ENCODE measurements around the gene ENTHD1. TPM values are rescaled to one million over a fixed set of nuclear protein-coding genes. Genes with fewer than 3 reads are reported as not detected.

The ENTHD1 gene
- total and polyA plus RNA-seq, 10 of the 15 experiments (the other 5 are each of a cell fraction or from before 2014, with no cell fraction given) = 0.09 to 0.52 (median 0.21) TPM; not detected in 1

- ChIA-PET POLR2A (no interaction called here), CTCF (no interaction called here), RAD21 (ENCODE audit: unreplicated experiment) (no interaction called here), SMC1A (ENCODE audit: uncharacterized antibody, unreplicated experiment) (interaction anchor here (0.5 to 1.4 kb wide), 3 partner anchors 78 to 711 kb away, joined by 3 to 4 read pairs (median 4); no protein-coding TSS in a partner anchor)
- TF ChIP-seq IRF4 (IDR thresholded peaks at IDR 0.05; ENCODE audit: low read depth, low read length) (no peak), CBX3 (IDR thresholded peaks at IDR 0.05; ENCODE audit: borderline replicate concordance, low read depth) (no peak), EED (IDR thresholded peaks at IDR 0.05; ENCODE audit: low read depth) (no peak), KLF5 (IDR thresholded peaks at IDR 0.05; ENCODE audit: partially characterized antibody) (no peak), PML (IDR thresholded peaks at IDR 0.05; ENCODE audit: low read length) (no peak), CUX1 (IDR thresholded peaks at IDR 0.05; ENCODE audit: insufficient replicate concordance, low read depth, low read length) (no peak), SMARCA5 (IDR thresholded peaks at IDR 0.05) (no peak), SP1 (IDR thresholded peaks at IDR 0.05; ENCODE audit: low read depth, low read length) (no peak), ATF2 (IDR thresholded peaks at IDR 0.05; ENCODE audit: low read length) (no peak), BCL11A (IDR thresholded peaks at IDR 0.05; ENCODE audit: low read depth, low read length) (no peak), MAX (IDR thresholded peaks at IDR 0.05; ENCODE audit: low read depth, low read length) (no peak), BMI1 (IDR thresholded peaks at IDR 0.05; ENCODE audit: borderline replicate concordance) (no peak)
- intact Hi-C loops (cut with micrococcal nuclease; ENCODE audit: unreplicated experiment) = no loop called here
- Histone ChIP-seq H3K4me2 (ENCODE audit: control insufficient read depth, insufficient read depth) (no peak overlapping the region), H3K9ac (ENCODE audit: control insufficient read depth, insufficient read depth, low read length) (no peak overlapping the region), H3K4me1 (ENCODE audit: control insufficient read depth, insufficient read depth, low read length) (no peaks in the 10 kb centered on the region), H3K36me3 (ENCODE audit: control insufficient read depth in 2 of 2, insufficient read depth in 2 of 2, low read length in 1 of 2) (no peaks in the 10 kb centered on the region), H3K4me3 (no peak overlapping the region), H3K9me3 (replicated peaks; ENCODE audit: control insufficient read depth, insufficient read depth, low read length) (no peaks in the 10 kb centered on the region), H4K20me1 (ENCODE audit: control insufficient read depth, insufficient read depth) (no peaks in the 10 kb centered on the region), H3K79me2 (ENCODE audit: control insufficient read depth, insufficient read depth, low read length) (no peaks in the 10 kb centered on the region), H2AFZ (ENCODE audit: control insufficient read depth, low read depth, low read length) (no peak overlapping the region), H3K27me3 (replicated peaks in 1 of 2; ENCODE audit: control insufficient read depth in 2 of 2, insufficient read depth in 2 of 2, low read length in 1 of 2) (no peaks in the 10 kb centered on the region), H3K27ac (ENCODE audit: control insufficient read depth, insufficient read depth) (no peak overlapping the region)
- ATAC-seq (no peak), DNase-seq (ENCODE audit: low read depth, low spot score) (no peak), FAIRE-seq (no peak)
- in situ Hi-C loops (cut with MboI) = no loop called here
- WGBS (ENCODE audit: insufficient coverage, insufficient replicate concordance, low lambda C conversion rate, missing lambda C conversion rate) = 54% methylated on average over 25 of the region's 25 CpGs
- BruUV-seq (replicated peaks) = no TSS peak
Observed at GRCh38 chr22:39715778-39716495, 177.6 kb downstream of the ENTHD1 start.

Measured in GM12878 (cell line).